ENCODE measurements around the gene KIAA0513.

KIAA0513 gene

GRCh38 chr16:85136213-85136701, 108.7 kb downstream of the KIAA0513 start:
- no peak for DNase-seq (ENCODE audit: low spot score)

- DNase-seq (ENCODE audit: low spot score), result no peak
Observed at GRCh38 chr16:85136702-85137322, 109.2 kb downstream of the KIAA0513 start.

- peak; percentile 55 for DNase-seq (ENCODE audit: low spot score)
Observed at GRCh38 chr16:85137323-85138072, 109.9 kb downstream of the KIAA0513 start.

GRCh38 chr16:85138073-85138824, 110.7 kb downstream of the KIAA0513 start:
- DNase-seq (ENCODE audit: low spot score), result no peak

GRCh38 chr16:85138825-85139627, 111.4 kb downstream of the KIAA0513 start:
- no peak for DNase-seq (ENCODE audit: low spot score)

- DNase-seq (ENCODE audit: low spot score), result no peak
Observed at GRCh38 chr16:85139881-85140339, 112.3 kb downstream of the KIAA0513 start.

GRCh38 chr16:85140455-85141012, 112.9 kb downstream of the KIAA0513 start:
- DNase-seq (ENCODE audit: low spot score), result no peak

GRCh38 chr16:85141491-85142128, 114.0 kb downstream of the KIAA0513 start:
- no peak for DNase-seq (ENCODE audit: low spot score)

GRCh38 chr16:85142129-85142513, 114.5 kb downstream of the KIAA0513 start:
- DNase-seq (ENCODE audit: low spot score), result no peak

- no peak for DNase-seq (ENCODE audit: low spot score)
Observed at GRCh38 chr16:85142771-85143211, 115.2 kb downstream of the KIAA0513 start.

All from cerebellar cortex (tissue), 1 donor.